Measurements from ENCODE around the gene ROR2.

Gene ROR2

DNA sequence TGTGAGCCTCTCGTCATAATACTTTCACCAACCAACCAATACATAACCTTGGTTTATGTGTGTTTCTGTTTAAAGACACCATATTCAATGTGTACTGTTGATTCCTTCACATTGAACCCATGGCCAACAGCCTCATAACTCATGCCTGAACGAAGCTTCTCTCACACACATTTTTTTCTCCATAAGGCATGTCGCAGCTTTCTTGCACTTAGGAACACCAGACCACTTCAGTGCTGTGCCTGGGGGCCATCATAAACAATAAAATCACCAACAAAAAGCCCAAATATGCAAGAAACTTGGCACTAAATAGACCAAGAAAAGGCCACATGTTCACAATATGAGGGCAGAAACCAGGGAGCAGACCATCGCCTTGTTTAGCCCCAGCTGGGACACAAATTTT, 192.2 kb downstream of the ROR2 start:
- H4K20me1 ChIP-seq (ENCODE audit: insufficient read depth, low read length, poor library complexity, severe bottlenecking) = no peaks in the 10 kb centered on the region
- no peak for TF ChIP-seq EZH2phosphoT487 (IDR thresholded peaks at IDR 0.05; ENCODE audit: borderline replicate concordance)
- TF ChIP-seq, protein P1, sequence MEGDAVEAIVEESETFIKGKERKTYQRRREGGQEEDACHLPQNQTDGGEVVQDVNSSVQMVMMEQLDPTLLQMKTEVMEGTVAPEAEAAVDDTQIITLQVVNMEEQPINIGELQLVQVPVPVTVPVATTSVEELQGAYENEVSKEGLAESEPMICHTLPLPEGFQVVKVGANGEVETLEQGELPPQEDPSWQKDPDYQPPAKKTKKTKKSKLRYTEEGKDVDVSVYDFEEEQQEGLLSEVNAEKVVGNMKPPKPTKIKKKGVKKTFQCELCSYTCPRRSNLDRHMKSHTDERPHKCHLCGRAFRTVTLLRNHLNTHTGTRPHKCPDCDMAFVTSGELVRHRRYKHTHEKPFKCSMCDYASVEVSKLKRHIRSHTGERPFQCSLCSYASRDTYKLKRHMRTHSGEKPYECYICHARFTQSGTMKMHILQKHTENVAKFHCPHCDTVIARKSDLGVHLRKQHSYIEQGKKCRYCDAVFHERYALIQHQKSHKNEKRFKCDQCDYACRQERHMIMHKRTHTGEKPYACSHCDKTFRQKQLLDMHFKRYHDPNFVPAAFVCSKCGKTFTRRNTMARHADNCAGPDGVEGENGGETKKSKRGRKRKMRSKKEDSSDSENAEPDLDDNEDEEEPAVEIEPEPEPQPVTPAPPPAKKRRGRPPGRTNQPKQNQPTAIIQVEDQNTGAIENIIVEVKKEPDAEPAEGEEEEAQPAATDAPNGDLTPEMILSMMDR (conservative IDR thresholded peaks at IDR 0.05; ENCODE audit: low read length) = no peak
- H3K79me2 ChIP-seq (ENCODE audit: insufficient read depth, low read length) = no peaks in the 10 kb centered on the region
- H2AFZ ChIP-seq (ENCODE audit: low read length) = no peak overlapping the region
- no peak overlapping the region for H3K4me2 ChIP-seq (ENCODE audit: low read depth, low read length, poor library complexity, severe bottlenecking)
- H3F3A ChIP-seq (ENCODE audit: low read depth) = no peaks in the 10 kb centered on the region
- no peaks in the 10 kb centered on the region for H3K9me2 ChIP-seq (replicated peaks; ENCODE audit: low read depth, low read length)
- no peaks in the 10 kb centered on the region for H3K4me1 ChIP-seq (ENCODE audit: insufficient read depth, low read length, poor library complexity, severe bottlenecking)
- no peaks in the 10 kb centered on the region for H3K9me3 ChIP-seq (ENCODE audit: insufficient read depth, low read depth, low read length)
- no peaks in the 10 kb centered on the region for H3K27me3 ChIP-seq (ENCODE audit: insufficient read depth, low read length, poor library complexity, severe bottlenecking)
- H3K9ac ChIP-seq (ENCODE audit: low read depth, low read length, poor library complexity, severe bottlenecking) = no peak overlapping the region
- no peaks in the 10 kb centered on the region for H3K36me3 ChIP-seq (ENCODE audit: insufficient read depth, low read length)
- no peak overlapping the region for H3K4me3 ChIP-seq (ENCODE audit: low read length, poor library complexity, severe bottlenecking)

DNA sequence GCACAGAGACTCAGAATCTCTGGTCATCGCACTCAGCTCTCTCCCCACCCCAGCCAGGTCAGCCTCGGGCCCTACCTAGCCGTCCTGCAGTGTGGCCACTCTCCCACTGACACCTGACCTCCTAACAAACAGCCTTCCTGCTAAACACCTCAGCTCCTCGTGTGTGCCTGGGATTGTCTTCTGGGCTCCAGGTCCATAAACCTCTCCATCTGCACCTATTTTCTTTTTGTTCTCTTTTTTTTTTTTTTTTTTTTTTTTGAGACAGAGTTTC, 193.6 kb downstream of the ROR2 start:
- Histone ChIP-seq H3K9ac (ENCODE audit: low read depth, low read length, poor library complexity, severe bottlenecking) (no peak overlapping the region), H3K4me1 (ENCODE audit: insufficient read depth, low read length, poor library complexity, severe bottlenecking) (no peaks in the 10 kb centered on the region), H3K9me3 (ENCODE audit: insufficient read depth, low read depth, low read length) (no peaks in the 10 kb centered on the region), H4K20me1 (ENCODE audit: insufficient read depth, low read length, poor library complexity, severe bottlenecking) (no peaks in the 10 kb centered on the region), H3K27me3 (ENCODE audit: insufficient read depth, low read length, poor library complexity, severe bottlenecking) (no peaks in the 10 kb centered on the region), H2AFZ (ENCODE audit: low read length) (no peak overlapping the region), H3K4me3 (ENCODE audit: low read length, poor library complexity, severe bottlenecking) (no peak overlapping the region), H3K9me2 (replicated peaks; ENCODE audit: low read depth, low read length) (no peaks in the 10 kb centered on the region), H3K4me2 (ENCODE audit: low read depth, low read length, poor library complexity, severe bottlenecking) (no peak overlapping the region), H3K79me2 (ENCODE audit: insufficient read depth, low read length) (no peaks in the 10 kb centered on the region), H3F3A (ENCODE audit: low read depth) (no peaks in the 10 kb centered on the region), H3K36me3 (ENCODE audit: insufficient read depth, low read length) (no peaks in the 10 kb centered on the region)
- TF ChIP-seq EZH2phosphoT487 (IDR thresholded peaks at IDR 0.05; ENCODE audit: borderline replicate concordance) = no peak
- TF ChIP-seq, protein P1 (conservative IDR thresholded peaks at IDR 0.05; ENCODE audit: low read length) = no peak

DNA sequence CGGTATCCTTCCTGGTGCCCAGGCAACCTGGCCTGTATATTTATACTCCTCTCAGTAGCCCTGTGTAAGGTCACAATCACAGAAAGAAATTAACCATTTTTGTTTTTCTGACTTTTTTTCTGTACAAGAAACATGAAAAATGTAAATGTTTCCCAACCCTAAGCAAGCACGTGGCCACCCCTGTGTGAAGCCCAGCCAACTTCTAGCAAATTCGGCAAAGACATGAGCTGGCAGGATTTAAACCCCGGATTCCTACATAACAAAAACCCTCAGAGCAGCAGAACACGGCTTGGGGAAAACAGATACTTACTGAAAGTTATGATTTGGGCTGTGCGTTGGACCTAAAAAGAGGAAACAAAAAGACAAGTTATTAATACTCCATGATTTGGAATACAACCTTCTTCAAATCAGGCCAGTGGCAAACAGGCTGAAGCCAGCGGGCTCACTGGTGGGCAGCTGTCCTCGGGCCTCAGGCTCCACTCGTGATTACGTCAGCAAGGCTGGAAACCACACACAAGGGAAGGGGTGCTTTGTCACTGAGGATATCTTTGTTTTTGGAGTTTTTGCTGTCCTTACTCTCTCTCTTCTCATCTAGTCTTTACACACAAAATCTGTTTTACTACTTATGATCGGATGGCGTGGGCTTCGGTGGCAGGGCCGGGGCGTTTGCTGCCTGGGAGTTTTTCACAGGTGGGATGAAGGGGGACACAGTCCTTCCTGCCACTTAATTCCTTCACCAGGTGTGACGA, 194.1 kb downstream of the ROR2 start:
- no peaks in the 10 kb centered on the region for H3K9me2 ChIP-seq (replicated peaks; ENCODE audit: low read depth, low read length)
- no peaks in the 10 kb centered on the region for H3K79me2 ChIP-seq (ENCODE audit: insufficient read depth, low read length)
- H3F3A ChIP-seq (ENCODE audit: low read depth) = no peaks in the 10 kb centered on the region
- no peaks in the 10 kb centered on the region for H3K27me3 ChIP-seq (ENCODE audit: insufficient read depth, low read length, poor library complexity, severe bottlenecking)
- no peak overlapping the region for H3K4me3 ChIP-seq (ENCODE audit: low read length, poor library complexity, severe bottlenecking)
- no peaks in the 10 kb centered on the region for H3K9me3 ChIP-seq (ENCODE audit: insufficient read depth, low read depth, low read length)
- no peaks in the 10 kb centered on the region for H3K36me3 ChIP-seq (ENCODE audit: insufficient read depth, low read length)
- no peak overlapping the region for H3K4me2 ChIP-seq (ENCODE audit: low read depth, low read length, poor library complexity, severe bottlenecking)
- no peak overlapping the region for H3K9ac ChIP-seq (ENCODE audit: low read depth, low read length, poor library complexity, severe bottlenecking)
- no peaks in the 10 kb centered on the region for H3K4me1 ChIP-seq (ENCODE audit: insufficient read depth, low read length, poor library complexity, severe bottlenecking)
- no peaks in the 10 kb centered on the region for H4K20me1 ChIP-seq (ENCODE audit: insufficient read depth, low read length, poor library complexity, severe bottlenecking)
- TF ChIP-seq EZH2phosphoT487 (IDR thresholded peaks at IDR 0.05; ENCODE audit: borderline replicate concordance) = no peak
- TF ChIP-seq, protein P1 (conservative IDR thresholded peaks at IDR 0.05; ENCODE audit: low read length) = no peak
- no peak overlapping the region for H2AFZ ChIP-seq (ENCODE audit: low read length)
